NAMALWA (cell line): Measurements from ENCODE around the gene SPNS1.
"Not testable (repeated sequence)": the region's sequence is repeated elsewhere in the genome, so short reads cannot be mapped to it uniquely, and the experiment has no call there.

Source experiments
- DNase-seq: peaks from one replicate; pipeline ENCODE4 v3.0.0-alpha.2; 2015; ENCODE audit warnings: low spot score

Gene SPNS1

DNA sequence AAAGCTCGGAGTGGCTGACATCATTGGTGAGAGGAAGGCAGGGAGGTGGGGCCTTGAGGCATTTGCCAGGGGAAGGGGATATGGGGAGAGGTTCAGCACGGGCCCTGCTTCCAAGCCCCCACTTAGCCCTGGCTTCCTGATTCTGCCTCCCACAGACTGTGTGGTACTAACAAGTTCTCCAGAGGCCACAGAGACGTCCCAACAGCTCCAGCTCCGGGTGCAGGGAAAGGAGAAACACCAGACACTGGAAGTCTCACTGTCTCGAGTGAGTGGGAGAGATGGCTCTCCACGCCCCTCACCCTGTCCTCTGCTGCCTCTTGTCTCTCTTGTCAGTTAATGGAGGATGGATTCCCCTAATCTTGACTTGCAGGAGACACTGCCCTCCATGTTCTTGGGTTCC is 15.7 kb upstream of the SPNS1 start:
- no peak for DNase-seq

DNA sequence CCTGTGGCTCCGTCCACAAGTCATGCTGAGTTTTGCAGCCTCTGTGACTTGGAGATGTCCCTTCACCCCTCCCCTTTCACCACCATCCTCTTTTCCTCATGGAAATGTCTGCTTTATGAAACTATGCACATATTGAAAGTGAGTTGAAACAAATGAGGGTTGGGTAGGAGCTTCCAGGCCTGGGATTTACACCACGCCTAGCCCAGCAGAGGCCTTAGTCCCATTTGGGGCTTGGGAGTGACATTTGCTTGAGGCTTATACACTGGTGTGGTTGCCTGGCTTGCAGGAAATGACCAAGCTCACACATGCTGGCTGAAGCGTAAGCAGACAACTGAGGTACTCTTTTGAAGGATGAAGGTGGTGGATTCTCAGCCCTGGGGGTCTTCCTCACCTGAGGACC is 10.5 kb upstream of the SPNS1 start:
- no peak for DNase-seq

DNA sequence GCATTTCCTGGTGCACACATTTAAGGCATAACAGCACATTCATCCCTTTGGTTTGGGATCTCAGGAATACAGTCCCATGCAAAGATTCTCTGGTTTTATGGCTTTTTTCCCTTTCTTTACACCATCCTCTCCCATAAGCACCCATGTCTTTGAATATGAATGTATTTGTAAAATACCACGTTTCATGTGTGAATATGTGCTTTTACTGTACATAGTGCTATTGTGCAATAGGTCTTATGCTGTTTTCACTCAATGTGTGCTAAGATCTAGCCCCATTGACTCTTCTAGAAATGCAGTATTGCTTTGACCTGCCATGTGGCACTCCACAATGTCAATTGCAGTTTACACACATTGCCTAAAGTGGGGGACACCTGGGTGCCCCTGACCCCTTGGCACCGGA is 10.1 kb upstream of the SPNS1 start:
- no peak for DNase-seq

DNA sequence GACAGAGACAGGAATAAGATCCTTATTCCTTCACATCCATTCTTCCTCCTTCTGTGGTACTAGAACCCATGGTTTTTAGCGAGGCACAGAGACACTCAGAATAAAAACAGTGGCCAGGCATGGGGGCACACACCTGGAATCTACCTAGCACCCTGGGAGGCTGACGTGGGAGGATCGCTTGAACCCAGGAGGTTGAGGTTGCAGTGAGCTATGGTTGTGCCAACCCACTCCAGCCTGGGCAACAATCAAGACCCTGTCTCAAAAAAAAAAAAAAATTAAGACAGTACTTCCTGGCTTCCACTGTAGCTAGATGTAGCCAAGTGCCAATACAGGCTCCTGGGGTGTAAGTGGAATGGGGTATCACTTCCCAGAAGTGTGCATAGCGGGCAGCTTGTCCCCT is 7.4 kb upstream of the SPNS1 start:
- DNase-seq: no peak

DNA sequence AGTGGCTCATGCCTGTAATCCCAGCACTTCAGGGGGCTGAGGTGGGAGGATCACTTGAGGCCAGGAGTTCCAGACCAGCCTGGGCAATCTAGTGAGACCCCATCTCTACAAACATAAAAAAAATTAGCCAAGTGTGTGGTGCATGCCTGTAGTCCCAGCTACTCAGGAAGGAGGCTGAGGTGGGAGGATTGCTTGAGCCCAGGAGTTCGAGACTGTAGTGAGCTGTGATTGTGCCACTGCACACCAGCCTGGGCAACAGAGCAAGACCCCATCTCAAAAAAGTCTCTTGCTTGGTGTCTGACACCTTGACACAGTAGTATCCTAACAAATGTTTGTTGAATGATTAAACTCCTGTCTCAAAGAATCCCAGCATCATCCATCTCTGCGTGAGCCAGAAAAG is 4.9 kb upstream of the SPNS1 start:
- not testable (repeated sequence) for DNase-seq

DNA sequence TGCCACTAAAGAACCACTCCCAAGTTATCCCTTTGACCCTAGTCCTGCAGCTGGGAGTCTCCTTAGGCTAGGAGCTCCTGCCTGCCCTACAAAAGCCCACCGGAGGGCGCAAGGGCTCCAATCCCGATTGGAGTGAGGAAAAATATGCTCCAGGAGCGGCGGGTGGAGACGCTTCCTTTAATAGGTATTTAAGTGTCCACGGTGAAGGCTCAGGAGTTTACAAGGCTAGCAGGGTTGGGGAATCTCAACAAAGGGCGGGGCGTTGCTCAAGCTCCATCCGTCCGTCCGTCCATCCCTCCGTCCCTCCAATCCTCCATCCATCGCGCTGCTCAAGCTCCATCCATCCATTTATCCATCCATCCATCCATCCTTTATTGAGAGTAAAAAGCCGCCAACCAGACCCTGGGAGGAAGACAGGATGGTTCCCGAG is 556 bp upstream of the SPNS1 start:
- DNase-seq: no peak

DNA sequence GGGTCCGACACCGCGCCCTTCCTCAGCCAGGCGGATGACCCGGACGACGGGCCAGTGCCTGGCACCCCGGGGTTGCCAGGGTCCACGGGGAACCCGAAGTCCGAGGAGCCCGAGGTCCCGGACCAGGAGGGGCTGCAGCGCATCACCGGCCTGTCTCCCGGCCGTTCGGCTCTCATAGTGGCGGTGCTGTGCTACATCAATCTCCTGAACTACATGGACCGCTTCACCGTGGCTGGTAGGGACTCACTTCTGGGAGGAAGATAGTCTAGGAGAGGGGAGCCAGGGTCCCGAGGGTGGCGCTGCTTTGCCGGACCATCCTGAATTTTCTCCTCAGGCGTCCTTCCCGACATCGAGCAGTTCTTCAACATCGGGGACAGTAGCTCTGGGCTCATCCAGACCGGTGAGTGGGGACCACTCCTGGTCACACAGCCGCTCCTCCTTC is 601 bp downstream of the SPNS1 start:
- no peak for DNase-seq

DNA sequence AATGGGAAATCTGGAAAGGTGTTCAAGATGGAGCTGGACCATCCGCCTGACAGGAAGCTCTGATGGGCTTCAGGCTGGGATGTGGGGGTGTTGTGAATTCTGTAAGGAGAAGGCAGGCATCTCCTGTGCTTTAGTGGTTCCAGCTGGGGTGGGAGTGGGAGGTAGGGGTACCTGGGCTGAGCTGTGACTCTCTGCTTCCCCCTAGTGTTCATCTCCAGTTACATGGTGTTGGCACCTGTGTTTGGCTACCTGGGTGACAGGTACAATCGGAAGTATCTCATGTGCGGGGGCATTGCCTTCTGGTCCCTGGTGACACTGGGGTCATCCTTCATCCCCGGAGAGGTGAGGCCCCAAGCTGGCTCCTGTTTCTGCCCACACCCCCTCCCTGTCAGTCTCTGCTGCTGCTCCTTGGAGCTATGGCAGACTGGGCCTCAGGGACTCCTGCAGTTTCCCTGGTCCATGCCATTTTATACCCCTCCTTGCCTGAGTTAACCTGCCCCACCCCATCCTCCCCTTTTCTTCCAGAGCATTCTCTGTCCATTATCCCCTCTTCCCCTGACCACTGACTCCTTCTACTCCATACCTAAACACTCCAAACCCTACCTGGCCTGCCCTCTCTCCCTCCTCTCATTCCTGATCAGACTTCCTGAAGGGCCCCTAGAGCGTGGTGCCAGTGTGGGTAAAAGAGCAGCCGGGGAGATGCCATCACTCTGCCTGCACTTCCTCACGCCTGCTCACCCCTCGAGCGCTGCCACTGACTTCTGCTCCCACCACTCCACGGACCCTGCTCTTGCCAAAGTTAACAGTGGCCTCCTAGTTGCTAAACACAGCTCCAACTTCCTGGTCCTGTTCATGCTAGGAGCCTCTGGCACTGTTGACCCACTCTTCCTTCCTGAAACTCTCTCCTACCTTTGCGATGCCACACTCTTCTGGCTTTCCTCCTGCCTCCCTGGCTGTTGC is 3.4 kb downstream of the SPNS1 start:
- DNase-seq: peak; percentile 37

DNA sequence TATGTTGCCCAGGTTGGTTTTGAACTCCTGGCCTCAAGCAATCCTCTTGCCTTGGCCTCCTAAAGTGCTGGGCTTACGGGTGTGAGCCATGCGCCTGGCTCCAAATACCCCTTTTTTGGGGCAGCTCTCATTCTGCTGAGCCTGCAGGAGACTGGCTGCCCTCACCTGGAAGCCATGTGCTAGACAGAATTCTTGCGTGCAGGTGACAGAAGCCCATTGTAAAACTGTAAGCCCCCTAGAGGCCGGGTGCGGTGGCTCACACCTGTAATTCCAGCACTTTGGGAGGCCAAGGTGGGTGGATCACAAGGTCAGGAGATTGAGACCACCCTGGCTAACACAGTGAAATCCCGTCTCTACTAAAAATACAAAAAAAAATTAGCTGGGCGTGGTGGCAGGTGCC is 5.8 kb downstream of the SPNS1 start:
- not testable (repeated sequence) for DNase-seq

DNA sequence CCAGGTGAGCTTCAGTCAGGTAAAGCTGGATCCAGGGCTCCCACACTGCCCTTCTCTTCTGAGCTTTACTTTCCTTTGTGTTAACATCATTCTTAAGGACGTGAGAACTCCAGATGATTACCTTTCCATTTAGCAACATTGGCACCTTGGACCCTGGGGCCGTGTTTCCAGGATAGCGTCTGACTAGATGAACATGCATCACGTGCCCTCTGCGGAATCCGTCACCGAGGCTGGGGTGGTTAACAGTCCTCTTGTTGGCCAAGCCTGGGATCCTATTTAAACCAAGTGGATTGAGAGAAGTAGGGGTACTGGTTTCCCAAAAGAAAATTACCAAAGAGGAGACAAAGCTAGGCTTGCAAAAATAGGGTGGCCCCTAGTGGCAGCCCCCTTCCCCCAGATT is 6.4 kb downstream of the SPNS1 start:
- DNase-seq: peak; percentile 32

DNA sequence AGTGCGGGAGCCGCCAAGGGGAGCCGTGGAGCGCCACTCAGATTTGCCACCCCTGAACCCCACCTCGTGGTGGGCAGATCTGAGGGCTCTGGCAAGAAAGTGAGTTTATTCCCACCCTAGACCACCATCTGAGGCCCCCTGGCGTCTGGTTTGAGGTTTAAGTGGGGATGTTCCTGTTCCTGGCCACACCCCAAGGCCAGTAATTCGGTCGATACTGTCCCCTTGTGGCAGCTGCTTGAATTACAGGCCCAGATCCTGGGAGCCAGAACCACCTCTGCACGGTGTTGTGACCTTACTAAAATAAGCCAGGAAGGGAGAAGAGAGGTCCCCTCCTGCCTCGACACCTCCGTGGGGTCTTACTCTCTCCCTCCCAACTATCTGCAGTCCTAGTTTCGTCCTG is 6.9 kb downstream of the SPNS1 start:
- peak; percentile 83 for DNase-seq

DNA sequence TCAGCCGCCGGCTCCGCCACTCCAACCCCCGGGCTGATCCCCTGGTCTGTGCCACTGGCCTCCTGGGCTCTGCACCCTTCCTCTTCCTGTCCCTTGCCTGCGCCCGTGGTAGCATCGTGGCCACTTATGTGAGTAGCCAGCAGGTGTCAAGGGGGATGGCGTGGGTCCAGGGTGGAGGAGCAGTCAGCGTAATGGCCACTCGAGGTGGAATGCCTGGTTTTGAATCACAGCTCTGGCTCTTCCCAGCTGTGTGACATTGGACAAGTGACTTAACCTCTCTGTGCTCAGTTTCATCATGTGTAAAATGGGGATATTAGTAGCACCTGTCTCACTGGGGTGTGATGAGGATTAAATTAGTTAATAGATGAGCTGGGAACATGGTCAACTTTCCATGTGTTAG is 7.8 kb downstream of the SPNS1 start:
- no peak for DNase-seq

DNA sequence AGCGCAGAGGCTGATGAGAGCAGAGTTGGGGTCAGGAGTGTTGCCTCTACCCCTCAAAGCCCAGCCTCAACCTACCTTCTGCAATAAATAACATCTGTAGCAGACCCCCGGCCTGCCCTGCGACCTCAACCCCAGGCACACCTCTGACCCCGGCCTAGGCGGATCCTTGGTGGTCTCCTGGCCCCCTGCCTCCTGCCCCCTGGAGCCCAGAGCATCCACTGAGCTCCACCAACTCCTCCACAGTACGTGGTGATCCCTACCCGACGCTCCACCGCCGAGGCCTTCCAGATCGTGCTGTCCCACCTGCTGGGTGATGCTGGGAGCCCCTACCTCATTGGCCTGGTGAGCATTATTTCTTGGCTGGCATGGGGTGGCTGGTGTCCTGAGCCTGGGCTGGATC is 8.4 kb downstream of the SPNS1 start:
- DNase-seq: no peak

DNA sequence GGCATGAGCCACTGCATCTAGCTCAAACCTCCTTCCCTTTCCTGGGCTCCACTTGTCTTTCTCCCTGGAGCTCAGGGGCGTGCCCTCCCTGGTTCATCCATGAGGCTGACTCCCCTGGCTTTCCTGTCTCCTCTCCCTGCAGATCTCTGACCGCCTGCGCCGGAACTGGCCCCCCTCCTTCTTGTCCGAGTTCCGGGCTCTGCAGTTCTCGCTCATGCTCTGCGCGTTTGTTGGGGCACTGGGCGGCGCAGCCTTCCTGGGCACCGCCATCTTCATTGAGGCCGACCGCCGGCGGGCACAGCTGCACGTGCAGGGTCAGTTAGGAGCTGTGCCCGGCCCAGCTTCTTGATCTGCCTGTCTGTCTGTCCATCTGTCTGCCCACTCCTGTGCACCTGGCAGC is 9.1 kb downstream of the SPNS1 start:
- DNase-seq: no peak

DNA sequence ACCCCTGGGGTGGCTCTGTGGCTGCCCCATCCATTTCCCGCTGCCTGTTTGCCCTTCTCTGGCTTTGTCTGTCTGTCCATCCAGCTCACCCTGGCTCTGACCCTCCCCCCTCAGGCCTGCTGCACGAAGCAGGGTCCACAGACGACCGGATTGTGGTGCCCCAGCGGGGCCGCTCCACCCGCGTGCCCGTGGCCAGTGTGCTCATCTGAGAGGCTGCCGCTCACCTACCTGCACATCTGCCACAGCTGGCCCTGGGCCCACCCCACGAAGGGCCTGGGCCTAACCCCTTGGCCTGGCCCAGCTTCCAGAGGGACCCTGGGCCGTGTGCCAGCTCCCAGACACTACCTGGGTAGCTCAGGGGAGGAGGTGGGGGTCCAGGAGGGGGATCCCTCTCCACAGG is 9.5 kb downstream of the SPNS1 start:
- no peak for DNase-seq

DNA sequence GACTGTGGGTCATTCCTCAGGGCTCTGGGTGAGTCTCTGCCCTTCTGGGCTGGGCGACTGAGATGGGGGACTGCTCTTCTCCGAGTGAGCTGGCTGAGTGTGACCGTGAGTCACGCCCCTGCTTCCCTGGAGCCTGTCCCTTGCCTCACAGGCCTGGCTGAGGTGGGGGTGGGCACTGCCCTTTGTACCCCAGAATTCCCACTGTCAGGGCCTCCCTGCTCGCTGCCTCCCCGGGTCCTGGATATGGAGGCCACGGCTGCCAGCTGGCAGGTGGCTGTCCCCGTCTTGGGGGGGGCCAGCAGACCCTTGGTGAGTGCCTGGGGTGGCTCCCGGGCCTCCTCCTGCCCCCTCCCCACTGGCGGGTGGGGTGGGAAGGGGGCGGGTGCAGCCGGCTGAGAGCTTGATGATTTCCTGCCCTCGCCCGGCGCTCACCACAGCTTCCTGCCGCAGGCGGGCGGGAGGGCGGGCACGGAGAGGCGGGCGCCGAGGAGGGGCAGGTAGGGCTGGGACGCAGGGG is 10.1 kb downstream of the SPNS1 start, which contains the start of gene LAT:
Gene LAT (plus strand): TSS at position 434 of the 517 bp plus-strand sequence. CDS start 366 bp downstream, outside the sequence.
- peak; percentile 34 for DNase-seq

DNA sequence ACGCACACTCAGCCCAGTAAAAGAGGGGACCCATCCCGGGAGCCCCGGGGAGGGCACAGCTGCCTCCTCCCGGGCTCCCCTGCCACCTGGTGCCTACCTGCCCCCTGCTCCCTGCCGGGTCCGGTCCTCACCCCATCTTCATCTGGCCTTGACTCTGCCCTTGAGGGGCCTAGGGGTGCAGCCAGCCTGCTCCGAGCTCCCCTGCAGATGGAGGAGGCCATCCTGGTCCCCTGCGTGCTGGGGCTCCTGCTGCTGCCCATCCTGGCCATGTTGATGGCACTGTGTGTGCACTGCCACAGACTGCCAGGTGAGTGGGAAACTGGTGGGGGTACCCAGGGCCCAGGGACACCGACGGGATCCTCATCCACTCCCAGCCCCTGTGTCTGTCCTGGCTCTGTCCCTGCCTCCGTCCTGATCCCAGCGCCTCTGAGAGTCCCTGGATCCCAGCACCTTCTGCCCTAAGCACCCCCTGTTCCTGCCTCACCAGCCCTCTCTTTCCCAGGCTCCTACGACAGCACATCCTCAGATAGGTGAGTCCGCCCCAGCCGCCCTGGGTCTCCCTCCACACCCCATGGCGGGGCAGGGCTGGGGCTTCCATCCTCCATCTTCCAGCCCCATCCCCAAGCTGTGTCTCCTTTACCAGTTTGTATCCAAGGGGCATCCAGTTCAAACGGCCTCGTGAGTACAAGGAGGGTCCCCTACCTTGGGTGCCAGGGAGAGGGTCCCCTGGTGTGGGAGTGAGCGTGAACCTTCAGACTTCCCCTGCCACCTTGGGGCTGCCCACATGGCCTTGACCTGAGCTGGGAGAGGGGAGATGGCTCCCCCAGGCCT is 10.8 kb downstream of the SPNS1 start:
- DNase-seq: no peak

DNA sequence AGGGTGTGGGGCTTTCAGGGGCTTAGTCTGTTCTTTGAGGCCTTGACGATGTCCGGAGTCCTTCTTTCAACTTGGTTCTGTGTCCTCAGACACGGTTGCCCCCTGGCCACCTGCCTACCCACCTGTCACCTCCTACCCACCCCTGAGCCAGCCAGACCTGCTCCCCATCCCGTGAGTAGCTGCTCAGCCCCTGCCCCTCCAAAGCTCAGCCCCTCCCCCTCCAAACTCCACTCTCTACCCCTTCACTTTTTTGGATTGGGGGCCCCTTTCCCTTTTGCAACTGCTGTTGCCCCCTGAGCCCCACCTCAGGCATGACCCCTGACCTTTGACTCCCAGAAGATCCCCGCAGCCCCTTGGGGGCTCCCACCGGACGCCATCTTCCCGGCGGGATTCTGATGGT is 11.5 kb downstream of the SPNS1 start:
- DNase-seq: no peak

DNA sequence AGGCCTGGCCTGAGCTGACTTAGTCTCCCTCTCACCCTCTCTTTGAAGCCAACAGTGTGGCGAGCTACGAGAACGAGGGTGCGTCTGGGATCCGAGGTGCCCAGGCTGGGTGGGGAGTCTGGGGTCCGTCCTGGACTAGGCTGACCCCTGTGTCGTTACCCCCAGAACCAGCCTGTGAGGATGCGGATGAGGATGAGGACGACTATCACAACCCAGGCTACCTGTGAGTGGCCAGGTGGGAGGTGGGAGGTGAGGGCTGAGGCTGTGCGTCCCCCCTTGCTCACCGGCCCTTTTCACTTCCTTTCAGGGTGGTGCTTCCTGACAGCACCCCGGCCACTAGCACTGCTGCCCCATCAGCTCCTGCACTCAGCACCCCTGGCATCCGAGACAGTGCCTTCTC is 11.9 kb downstream of the SPNS1 start:
- DNase-seq: no peak

DNA sequence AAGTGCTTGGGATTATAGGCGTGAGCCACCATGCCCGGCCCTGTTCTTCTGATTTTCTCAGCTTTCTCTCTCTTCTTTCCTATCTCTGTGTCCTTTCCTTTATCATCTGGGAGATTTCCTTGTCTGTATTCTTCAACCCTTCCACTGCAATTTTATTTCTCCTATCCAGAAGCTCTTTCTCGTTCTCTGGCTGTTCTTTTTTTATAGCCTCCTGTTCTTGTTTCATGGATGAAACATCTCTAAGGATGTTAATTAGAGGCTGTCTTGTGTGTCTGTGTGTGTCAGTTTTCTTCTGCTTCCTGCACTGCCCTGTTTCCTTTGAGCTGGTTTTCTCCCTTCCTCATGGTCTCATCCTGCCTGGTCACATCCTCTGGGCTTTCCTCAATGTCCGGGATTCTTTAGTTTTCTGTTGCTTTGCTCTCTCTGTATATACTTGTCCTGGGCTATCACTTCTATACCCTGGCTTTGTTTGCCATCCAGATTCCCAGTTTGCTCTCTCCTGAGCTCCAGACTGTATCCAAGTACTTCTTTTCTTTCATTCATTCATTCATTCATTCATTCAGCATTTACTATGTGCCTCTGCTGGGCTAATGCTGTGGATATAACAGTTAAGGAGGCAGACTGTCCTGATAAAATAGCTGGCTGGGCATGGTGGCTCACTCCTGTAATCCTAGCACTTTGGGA is 12.7 kb downstream of the SPNS1 start:
- DNase-seq: no peak

DNA sequence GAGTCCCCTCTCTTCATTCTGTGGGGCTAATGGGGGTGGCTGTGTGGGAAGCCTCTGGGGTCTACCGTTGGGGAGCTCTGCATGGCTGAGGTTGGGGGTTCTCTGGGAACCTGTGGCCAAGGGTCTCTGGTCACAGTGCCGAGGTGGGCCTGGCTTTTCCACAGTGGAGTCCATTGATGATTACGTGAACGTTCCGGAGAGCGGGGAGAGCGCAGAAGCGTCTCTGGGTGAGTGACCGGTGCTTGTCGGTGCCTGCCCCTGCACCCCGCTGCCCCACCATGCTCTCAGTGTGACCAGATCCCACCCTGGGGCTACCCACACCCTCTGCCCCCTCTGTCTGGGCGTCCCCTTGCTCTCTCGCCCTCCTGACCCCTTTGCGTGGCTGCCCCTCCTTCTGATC is 14.8 kb downstream of the SPNS1 start:
- DNase-seq: no peak
